Vagina (tissue), 2 donors: ENCODE data around the gene PLXNA1.

ENCODE experiments used
- CTCF ChIP-seq, 3 experiments: fragments of 450-650 bp in 2 of 3; fragments of 200-600 bp in 1 of 3; sonication (generic) in 1 of 3; IDR thresholded peaks; one replicate each; pipeline ENCODE4 v1.5.1; 2017 to 2019; ENCODE audit warnings: antibody characterized with exemption in 3 of 3, mild to moderate bottlenecking in 2 of 3, moderate library complexity in 2 of 3
- POLR2A ChIP-seq, 2 donors: fragments of 450-650 bp; IDR thresholded peaks; one replicate each; pipeline ENCODE4 v1.6.1; 2017; ENCODE audit warnings: antibody characterized with exemption in 2 of 2, mild to moderate bottlenecking in 2 of 2, moderate library complexity in 2 of 2

DNA sequence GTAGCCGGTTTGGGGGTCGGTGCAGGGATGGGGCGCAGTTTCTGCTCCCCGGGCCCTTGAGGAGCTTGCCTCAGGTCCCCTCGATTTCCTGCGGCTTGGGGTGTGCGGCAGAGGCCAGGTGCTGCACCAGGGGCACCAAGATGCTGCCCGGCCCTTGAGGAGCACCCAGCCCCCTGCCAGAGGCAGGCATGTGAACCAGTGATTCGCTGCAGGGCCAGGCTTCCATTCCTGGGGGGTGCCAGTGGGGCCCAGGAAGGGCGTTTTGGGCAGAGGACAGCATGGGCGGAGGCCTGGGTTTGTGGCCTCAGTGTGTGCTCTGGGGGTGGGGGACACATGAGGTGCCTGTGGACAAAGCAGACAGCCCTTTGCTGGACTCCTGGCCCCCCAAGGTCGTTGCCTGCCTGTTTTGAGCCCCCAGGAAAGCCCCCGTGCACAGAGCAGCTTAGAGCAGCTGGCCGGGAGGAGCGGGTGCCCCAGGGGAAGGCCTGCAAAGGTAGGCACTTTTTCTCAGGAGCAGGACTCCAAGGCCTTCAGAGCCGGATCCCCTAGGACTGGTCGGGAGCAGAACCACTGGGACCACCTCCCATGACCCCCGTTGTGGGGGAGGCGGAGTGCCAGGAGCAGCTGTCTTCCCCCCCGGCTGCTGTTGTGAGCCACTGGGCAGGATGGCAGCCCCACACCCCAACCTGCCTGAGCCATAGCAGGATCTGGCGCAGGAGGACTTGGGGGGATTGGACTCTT is 1.6 kb downstream of the PLXNA1 start:
- TF ChIP-seq POLR2A (IDR thresholded peaks at IDR 0.05) = no peak
- no peak for TF ChIP-seq CTCF (IDR thresholded peaks at IDR 0.05)
